Lower leg skin (tissue), 3 donors: ENCODE results near the gene FIBIN.

Source experiments
- CTCF ChIP-seq, 3 donors: fragments of 450-650 bp; IDR thresholded peaks; one replicate each; pipeline ENCODE4 v1.5.1; 2016; ENCODE audit warnings: antibody characterized with exemption in 3 of 3, mild to moderate bottlenecking in 3 of 3, moderate library complexity in 2 of 3
- POLR2A ChIP-seq, 2 donors: fragments of 450-650 bp; IDR thresholded peaks; one replicate each; pipeline ENCODE4 v1.6.1; 2016 to 2017; ENCODE audit warnings: antibody characterized with exemption in 2 of 2, mild to moderate bottlenecking in 1 of 2, moderate library complexity in 1 of 2

GRCh38 chr11:26958702-26959049 lies 35.2 kb upstream of the FIBIN start:
- no peak for TF ChIP-seq CTCF (IDR thresholded peaks at IDR 0.05)
- TF ChIP-seq POLR2A (IDR thresholded peaks at IDR 0.05), result no peak
